Upper lobe of left lung (tissue), 4 donors: ENCODE data around the gene ANKS3.

Source experiments
- CTCF ChIP-seq, 6 experiments: fragments of 450-650 bp in 4 of 6; fragments of 200-600 bp in 2 of 6; sonication (generic) in 2 of 6; IDR thresholded peaks; one replicate each; pipeline ENCODE4 v1.5.1; 2016 to 2019; ENCODE audit warnings: antibody characterized with exemption in 6 of 6
- EP300 ChIP-seq, 4 donors: sonication (generic); formaldehyde crosslinking; IDR thresholded peaks; one replicate each; pipeline ENCODE4 v1.5.1; 2017; ENCODE audit warnings: antibody characterized with exemption in 4 of 4, control low read depth in 2 of 4
- POLR2A ChIP-seq, 4 donors: fragments of 450-650 bp; IDR thresholded peaks; one replicate each; pipeline ENCODE4 v1.5.1; 2016 to 2017; ENCODE audit warnings: antibody characterized with exemption in 4 of 4, mild to moderate bottlenecking in 2 of 4
- POLR2AphosphoS5 ChIP-seq, 2 donors: sonication (generic); formaldehyde crosslinking; IDR thresholded peaks; one replicate each; pipeline ENCODE4 v1.5.1; 2017; ENCODE audit warnings: antibody characterized with exemption in 2 of 2

GRCh38 chr16:4668313-4668960, 65.6 kb downstream of the ANKS3 start:
- TF ChIP-seq CTCF (IDR thresholded peaks at IDR 0.05) (no peak), POLR2AphosphoS5 (IDR thresholded peaks at IDR 0.05) (no peak), POLR2A (IDR thresholded peaks at IDR 0.05) (no peak), EP300 (IDR thresholded peaks at IDR 0.05) (no peak)
